Mesothelial cell of epicardium (in vitro differentiated cells): ENCODE measurements around the gene SP140L. TPM values are rescaled to one million over a fixed set of nuclear protein-coding genes. Genes with fewer than 3 reads are reported as not detected.

Experiments
- DNase-seq, 2 experiments: peaks; one replicate each; pipeline ENCODE4 v3.0.0; 2021; ENCODE audit warnings: low spot score in 2 of 2; ENCODE audit not compliant: unreplicated experiment in 2 of 2
- H3K27ac Mint-ChIP-seq: 2 replicates; pipeline ENCODE4 v1.8.0; 2021; ENCODE audit warnings: mixed read lengths
- H3K27me3 Mint-ChIP-seq: 2 replicates; pipeline ENCODE4 v1.8.0; 2021; ENCODE audit warnings: low read depth, mixed read lengths
- H3K36me3 Mint-ChIP-seq: 2 replicates; pipeline ENCODE4 v1.8.0; 2021; ENCODE audit warnings: mixed read lengths
- H3K4me1 Mint-ChIP-seq: 2 replicates; pipeline ENCODE4 v1.8.0; 2021; ENCODE audit warnings: mixed read lengths
- H3K4me3 Mint-ChIP-seq: 2 replicates; pipeline ENCODE4 v1.8.0; 2021; ENCODE audit warnings: mild to moderate bottlenecking, moderate library complexity, mixed read lengths
- H3K9me3 Mint-ChIP-seq: 2 replicates; pipeline ENCODE4 v1.8.0; 2021; ENCODE audit warnings: mixed read lengths
- CTCF ChIP-seq: fragments of 200-600 bp; sonication (generic); IDR thresholded peaks from one replicate; pipeline ENCODE4 v1.5.0; 2021; ENCODE audit warnings: antibody characterized with exemption; ENCODE audit not compliant: unreplicated experiment
- total RNA-seq: library from RNA; stranded (reverse); gene quantifications from 3 replicates; pipeline ENCODE4 v1.2.1, GENCODE V29; 2021

SP140L gene
- total RNA-seq, 1 donor from 2014 or later = 7.2 TPM

DNA sequence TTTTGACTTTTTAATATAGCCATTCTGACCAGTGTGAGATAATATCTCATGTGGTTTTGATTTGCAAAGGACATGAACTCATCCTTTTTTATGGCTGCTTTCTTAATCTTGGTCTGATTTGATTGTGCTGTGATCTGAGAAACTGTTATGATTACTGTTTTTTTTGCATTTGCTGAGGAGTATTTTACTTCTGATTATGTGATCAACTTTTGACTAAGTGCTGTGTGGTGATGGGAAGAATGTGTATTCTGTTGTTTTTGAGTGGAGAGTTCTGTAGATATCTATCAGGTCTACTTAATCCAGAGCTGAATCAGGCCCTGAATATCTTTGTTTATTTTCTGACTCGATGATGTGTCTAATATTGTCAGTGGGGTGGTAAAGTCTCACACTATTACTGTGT is 16.8 kb downstream of the SP140L start:
- peaks cover 39% of the 10 kb centered on the region for H3K9me3 Mint-ChIP-seq
- DNase-seq = no peak
- H3K27me3 Mint-ChIP-seq = no peaks in the 10 kb centered on the region
- no peak overlapping the region for H3K4me3 Mint-ChIP-seq
- H3K4me1 Mint-ChIP-seq = no peaks in the 10 kb centered on the region
- H3K36me3 Mint-ChIP-seq = peaks cover 2% of the 10 kb centered on the region
- TF ChIP-seq CTCF = no peak
- H3K27ac Mint-ChIP-seq = no peak overlapping the region

DNA sequence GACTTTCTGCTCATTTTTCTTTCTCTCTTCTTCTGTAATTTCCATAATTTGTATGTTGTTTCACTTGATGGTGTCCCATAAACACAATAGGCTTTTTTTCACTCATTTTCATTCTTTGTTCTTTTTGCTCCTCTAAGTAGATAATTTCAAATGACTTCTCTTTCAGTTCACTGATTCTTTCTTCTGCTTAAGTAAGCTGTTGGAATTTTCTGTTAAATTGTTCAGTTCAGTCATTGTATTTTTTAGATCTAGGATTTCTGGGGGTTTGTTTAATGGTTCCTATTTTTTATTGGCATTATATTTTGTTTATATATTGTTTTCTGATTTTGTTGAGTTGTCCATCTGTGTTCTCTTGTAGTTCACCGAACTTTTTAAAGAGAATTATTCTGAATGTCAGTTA is 19.5 kb downstream of the SP140L start:
- no peak overlapping the region for H3K4me3 Mint-ChIP-seq
- DNase-seq = no peak
- peaks cover 2% of the 10 kb centered on the region for H3K36me3 Mint-ChIP-seq
- peaks cover 39% of the 10 kb centered on the region for H3K9me3 Mint-ChIP-seq
- H3K27ac Mint-ChIP-seq = no peak overlapping the region
- no peak for TF ChIP-seq CTCF
- H3K4me1 Mint-ChIP-seq = no peaks in the 10 kb centered on the region
- H3K27me3 Mint-ChIP-seq = no peaks in the 10 kb centered on the region

- no peaks in the 10 kb centered on the region for H3K27me3 Mint-ChIP-seq
- peaks cover 2% of the 10 kb centered on the region for H3K36me3 Mint-ChIP-seq
- H3K27ac Mint-ChIP-seq = no peak overlapping the region
- H3K4me3 Mint-ChIP-seq = no peak overlapping the region
- no peaks in the 10 kb centered on the region for H3K4me1 Mint-ChIP-seq
- no peak for TF ChIP-seq CTCF
- H3K9me3 Mint-ChIP-seq = peaks cover 39% of the 10 kb centered on the region
- no peak for DNase-seq
Measured at GRCh38 chr2:230346921-230347533, 20.0 kb downstream of the SP140L start.

GRCh38 chr2:230347659-230348305 is 20.8 kb downstream of the SP140L start:
- no peaks in the 10 kb centered on the region for H3K4me1 Mint-ChIP-seq

DNA sequence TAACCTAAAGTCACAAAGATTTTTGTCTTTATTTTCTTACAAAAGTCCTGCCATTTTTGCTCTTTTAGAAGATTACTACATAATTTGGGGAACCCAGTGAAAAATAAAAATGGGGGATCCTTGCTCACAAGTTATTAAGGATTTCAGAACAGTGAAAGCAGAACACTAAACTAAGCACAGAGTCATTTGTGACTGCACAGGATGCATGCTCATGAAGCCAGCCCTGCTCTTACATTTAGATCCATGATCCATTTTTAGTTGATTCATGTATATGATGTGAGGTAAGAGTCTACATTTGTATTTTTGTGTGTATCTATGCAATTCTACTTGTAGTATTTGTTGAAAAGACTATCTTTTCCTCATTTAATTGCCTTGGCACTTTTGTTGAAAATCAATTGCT is 21.8 kb downstream of the SP140L start:
- peaks cover 2% of the 10 kb centered on the region for H3K36me3 Mint-ChIP-seq
- TF ChIP-seq CTCF = no peak
- no peak for DNase-seq
- H3K27me3 Mint-ChIP-seq = peaks cover 1% of the 10 kb centered on the region
- no peaks in the 10 kb centered on the region for H3K4me1 Mint-ChIP-seq
- no peak overlapping the region for H3K4me3 Mint-ChIP-seq
- peaks cover 25% of the 10 kb centered on the region for H3K9me3 Mint-ChIP-seq
- H3K27ac Mint-ChIP-seq = no peak overlapping the region

More at GRCh38 chr2:230347659-230348305, 20.8 kb downstream of the SP140L start:
- H3K36me3 Mint-ChIP-seq = peaks cover 2% of the 10 kb centered on the region
- DNase-seq = no peak
- peaks cover 33% of the 10 kb centered on the region for H3K9me3 Mint-ChIP-seq
- no peaks in the 10 kb centered on the region for H3K27me3 Mint-ChIP-seq
- no peak for TF ChIP-seq CTCF
- no peak overlapping the region for H3K4me3 Mint-ChIP-seq
- H3K27ac Mint-ChIP-seq = no peak overlapping the region
